Ammon's horn (tissue), 1 donor: Measurements from ENCODE around the gene UMAD1.

ENCODE experiments used
- DNase-seq: peaks from one replicate; pipeline ENCODE4 v3.0.0-alpha.2; 2016; ENCODE audit warnings: low spot score

Gene UMAD1

GRCh38 chr7:7720750-7721621 lies 80.4 kb downstream of the UMAD1 start:
- no peak for DNase-seq

- no peak for DNase-seq
Measured at GRCh38 chr7:7731732-7732131, 91.2 kb downstream of the UMAD1 start.

DNA sequence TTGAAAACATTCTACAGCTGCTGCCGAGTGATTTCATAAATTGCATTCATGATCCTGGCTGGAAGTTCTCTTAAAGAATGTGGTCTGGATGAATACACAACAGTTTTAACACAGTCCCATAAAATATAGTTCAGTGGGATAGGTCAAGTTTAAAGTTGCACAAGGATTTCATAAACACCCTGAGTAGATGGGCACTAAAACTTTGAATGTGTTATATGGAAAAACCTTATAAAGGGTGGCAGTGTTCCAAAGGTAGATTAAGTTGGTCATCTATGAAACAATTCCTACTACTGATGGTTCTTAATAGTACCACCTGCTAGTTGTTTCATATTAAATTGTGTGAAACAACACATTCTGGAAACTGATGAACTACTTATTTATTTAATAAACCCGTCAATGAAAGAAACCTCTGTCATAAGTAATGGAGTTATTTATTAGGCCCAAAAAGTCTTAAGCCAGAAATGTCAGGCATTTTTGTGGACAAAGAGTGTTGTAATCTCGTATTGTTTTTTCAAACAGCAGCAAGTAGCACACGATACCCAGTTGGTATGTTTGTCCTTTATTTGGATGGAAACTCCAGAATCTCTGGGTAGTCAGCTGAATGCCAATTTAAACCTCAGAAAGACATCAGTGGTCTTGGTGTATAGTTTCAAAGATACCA lies 92.2 kb downstream of the UMAD1 start:
- DNase-seq, result no peak

DNA sequence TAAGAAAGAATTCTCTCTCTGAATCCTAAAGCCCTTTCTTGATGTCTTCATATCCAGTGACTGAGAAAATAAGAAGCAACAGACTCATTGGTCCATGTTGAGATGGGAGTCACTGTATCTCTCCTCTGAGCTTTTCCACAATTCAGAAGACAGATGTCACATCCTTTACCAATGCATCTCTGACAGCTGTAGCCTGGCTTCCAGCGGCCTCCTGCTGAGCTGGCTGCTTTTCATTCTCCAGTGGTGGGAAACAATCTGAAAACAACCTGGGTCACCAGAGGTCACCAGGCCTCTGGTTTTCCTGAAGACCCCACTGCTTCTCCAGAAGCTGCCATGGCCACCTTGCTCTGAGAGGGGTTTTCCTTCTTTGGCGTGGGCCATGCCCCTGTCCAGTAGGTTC lies 96.1 kb downstream of the UMAD1 start:
- no peak for DNase-seq

GRCh38 chr7:7737674-7738073 lies 97.1 kb downstream of the UMAD1 start:
- DNase-seq, result no peak

GRCh38 chr7:7738177-7738576 lies 97.6 kb downstream of the UMAD1 start:
- DNase-seq, result no peak

- no peak for DNase-seq
Measured at GRCh38 chr7:7738622-7739021, 98.1 kb downstream of the UMAD1 start.

- no peak for DNase-seq
Measured at GRCh38 chr7:7739204-7740036, 98.9 kb downstream of the UMAD1 start.

DNA sequence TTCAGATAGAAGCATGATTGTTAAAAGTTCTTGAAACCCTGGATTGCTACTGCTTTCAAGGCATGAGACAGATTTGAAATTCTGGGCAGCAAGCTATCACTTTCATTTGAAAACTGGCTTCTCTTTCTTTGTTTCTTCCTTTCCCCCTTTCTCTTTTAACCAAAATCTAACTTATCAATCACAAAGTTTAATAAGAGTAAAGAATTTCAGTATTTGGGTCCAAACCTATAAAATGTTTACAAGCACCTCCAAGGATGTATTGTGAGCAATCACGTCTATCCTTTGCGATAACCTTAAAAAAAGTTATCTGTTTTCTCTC lies 99.4 kb downstream of the UMAD1 start:
- DNase-seq, result no peak

- DNase-seq, result no peak
Measured at GRCh38 chr7:7742223-7742622, 101.7 kb downstream of the UMAD1 start.

DNA sequence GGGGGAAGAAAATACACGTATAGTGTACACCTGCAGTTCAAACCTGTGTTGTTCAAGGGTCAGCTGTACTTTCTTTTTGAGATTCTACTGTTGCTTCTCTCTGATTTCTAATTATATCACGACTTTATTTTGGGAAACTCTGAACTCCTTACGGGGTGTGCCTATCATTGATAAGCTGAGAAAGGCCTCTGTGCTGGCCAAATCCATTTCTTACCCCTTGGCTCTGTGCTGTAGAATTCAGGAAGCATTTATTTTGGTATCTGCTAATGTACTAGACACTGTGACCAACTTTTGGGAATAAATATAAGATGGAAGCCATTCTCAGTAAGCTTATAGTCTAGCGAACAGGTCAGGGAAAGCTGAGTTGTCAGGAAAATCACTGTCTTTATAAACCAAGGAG lies 104.7 kb downstream of the UMAD1 start:
- no peak for DNase-seq

- no peak for DNase-seq
Measured at GRCh38 chr7:7745966-7746365, 105.4 kb downstream of the UMAD1 start.

DNA sequence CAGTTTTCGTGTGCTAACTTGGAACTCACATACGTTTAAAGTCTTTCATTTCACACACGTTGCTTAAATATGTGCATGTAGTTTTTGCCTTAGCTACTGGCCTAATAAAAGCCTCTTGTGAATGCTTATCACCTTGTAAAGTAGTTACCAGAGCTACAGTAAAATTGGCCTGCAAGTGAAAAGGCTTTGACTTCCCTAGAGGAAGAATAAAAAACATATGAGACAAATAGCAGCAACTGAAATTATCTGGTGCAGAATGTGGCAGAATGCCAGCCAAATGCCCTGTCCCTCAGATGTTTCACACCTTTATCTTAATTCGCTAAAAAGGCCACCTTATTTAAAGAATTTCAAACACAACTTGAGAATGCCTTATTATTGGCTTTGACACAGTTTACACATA lies 105.9 kb downstream of the UMAD1 start:
- DNase-seq, result no peak

- no peak for DNase-seq
Measured at GRCh38 chr7:7750571-7751242, 110.2 kb downstream of the UMAD1 start.

DNA sequence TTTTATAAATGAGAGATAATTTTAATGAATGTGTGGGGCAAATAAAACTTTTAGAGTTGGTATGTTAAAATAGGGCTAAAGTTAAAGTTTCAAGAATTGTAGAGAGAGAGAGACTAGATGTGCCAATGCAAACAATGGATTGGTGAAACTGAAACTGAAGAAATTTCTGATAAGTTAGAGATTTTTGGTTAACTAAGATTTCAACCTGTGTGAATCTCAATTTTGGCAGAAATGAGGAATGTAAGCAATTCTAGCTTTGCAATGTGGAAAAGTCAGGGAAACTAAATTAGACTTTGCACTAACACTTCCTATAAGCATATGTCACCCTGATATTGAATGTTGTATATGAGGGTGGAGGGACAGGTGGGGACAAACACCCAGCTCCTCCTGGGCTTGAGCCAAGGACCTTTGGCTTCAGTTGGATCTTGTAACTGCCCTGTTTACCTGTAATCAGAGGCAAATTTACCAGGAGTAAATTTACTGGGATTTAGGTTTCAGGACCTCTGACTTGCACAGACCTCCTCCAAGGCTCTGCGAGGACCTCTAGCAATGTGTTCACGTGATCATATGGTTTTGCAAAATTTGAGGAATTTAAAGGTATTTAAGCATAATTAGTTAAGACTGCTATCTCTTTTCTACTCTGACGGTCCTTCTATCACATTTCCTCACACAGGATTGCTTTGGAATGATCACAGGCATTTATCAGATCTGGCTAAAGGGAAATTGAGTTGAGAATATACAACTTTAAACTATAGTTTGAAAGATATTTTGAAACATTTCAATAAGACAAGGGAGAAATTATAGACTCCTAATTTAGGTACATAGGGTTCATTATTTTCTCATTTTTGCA lies 110.9 kb downstream of the UMAD1 start:
- no peak for DNase-seq

- DNase-seq, result no peak
Measured at GRCh38 chr7:7756577-7756976, 116.0 kb downstream of the UMAD1 start.

GRCh38 chr7:7757576-7757975 lies 117.0 kb downstream of the UMAD1 start:
- DNase-seq, result no peak

DNA sequence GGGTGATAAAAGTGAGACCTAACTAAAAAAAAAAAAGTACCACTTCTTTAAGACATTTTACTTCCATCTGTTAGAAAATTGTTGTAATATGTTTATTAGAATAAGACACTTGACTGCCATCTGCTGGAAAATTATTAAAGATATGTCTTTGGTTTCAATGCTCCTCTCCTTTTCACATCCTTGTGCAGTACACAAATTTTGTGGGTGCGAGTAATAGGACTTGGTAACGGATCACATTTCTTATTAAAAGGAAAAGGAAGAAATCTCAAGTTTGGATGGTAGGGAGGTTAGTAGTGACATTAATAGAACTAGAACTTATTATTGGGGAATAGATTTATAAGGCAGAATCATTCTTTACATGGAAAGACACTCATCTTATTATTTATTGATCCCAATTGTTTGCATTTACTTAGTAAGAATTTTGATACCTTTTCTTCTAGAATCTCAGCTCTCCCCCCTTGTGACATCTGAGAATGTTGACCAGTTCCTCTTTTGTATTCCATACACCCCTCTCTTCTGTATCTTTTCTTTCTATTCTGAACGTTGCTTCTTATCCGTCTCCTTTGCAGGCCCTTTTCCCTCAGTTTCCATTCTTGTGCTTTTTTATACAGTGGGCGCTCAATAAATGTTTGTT lies 120.9 kb downstream of the UMAD1 start:
- peak; percentile 38 for DNase-seq

DNA sequence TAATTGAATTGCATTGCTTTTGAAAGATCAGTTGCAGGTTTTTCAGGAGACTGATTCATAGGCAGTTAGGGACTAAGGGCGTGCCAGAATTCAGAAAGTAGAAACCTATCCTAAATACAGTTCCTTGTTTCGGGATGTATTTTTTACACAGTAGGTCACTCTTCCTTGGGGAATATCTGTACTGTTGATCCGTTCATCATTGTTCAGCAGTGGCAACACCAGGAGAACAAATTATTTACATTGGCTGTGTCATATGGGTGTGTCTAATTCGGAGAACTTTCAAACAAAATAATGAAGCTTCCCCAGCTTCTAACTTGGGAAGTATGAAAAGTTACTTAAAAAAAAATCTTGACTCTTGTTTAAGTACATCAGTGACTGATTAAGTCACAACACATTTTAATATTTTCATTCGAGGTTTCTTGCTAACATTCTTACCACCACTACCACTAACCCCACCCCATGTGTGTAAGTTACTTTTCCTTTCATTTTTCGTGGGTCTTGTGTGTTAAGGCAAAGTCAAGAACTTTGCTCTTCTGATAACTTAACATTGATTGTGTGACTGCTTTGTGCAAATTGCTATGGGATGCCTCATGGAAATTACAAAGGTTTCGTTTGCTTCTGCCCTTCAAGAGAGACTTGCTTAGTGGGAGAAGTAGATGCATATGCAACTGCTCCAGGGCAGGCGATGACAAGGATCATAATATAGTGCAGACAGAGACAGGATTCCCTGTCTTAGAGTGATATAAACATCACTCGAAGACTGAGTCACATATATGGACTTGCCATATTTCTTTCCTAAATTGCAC lies 121.6 kb downstream of the UMAD1 start:
- DNase-seq, result no peak
